Measurements from ENCODE around the gene ACSL3.
"Not testable (repeated sequence)": the region's sequence is repeated elsewhere in the genome, so short reads cannot be mapped to it uniquely, and the experiment has no call there.

Gene ACSL3

GRCh38 chr2:222990206-222990605, 129.4 kb downstream of the ACSL3 start:
- H3K27me3 ChIP-seq (ENCODE audit: insufficient read depth, low read length), result not testable (repeated sequence)

GRCh38 chr2:222992137-222992536, 131.3 kb downstream of the ACSL3 start:
- Histone ChIP-seq H3K27me3 (ENCODE audit: insufficient read depth, low read length) (no peaks in the 10 kb centered on the region), H3K9ac (ENCODE audit: low read depth, low read length) (no peak overlapping the region), H3K27ac (ENCODE audit: low read length) (no peak overlapping the region), H3K36me3 (ENCODE audit: insufficient read depth, low read depth, low read length) (no peaks in the 10 kb centered on the region), H3K4me3 (ENCODE audit: low read length) (no peak overlapping the region), H3K4me1 (ENCODE audit: insufficient read depth, low read length) (no peaks in the 10 kb centered on the region), H3K9me3 (ENCODE audit: insufficient read depth, low read depth, low read length) (peaks cover 8% of the 10 kb centered on the region; the same call in 1 of the 2 replicates)

More at GRCh38 chr2:222990206-222990605, 129.4 kb downstream of the ACSL3 start:
- not testable (repeated sequence) for H3K9me3 ChIP-seq (ENCODE audit: insufficient read depth, low read depth, low read length); H3K27ac ChIP-seq (ENCODE audit: low read length); H3K4me3 ChIP-seq (ENCODE audit: low read length); H3K36me3 ChIP-seq (ENCODE audit: insufficient read depth, low read depth, low read length); H3K4me1 ChIP-seq (ENCODE audit: insufficient read depth, low read length); H3K9ac ChIP-seq (ENCODE audit: low read depth, low read length)
